ENCODE measurements around the gene PACRG. TPM values are rescaled to one million over a fixed set of nuclear protein-coding genes. Genes with fewer than 3 reads are reported as not detected.

Gene PACRG
- polyA plus RNA-seq, 1 of the 3 experiments (the other 2 are of a cell fraction) = 0.56 TPM

DNA sequence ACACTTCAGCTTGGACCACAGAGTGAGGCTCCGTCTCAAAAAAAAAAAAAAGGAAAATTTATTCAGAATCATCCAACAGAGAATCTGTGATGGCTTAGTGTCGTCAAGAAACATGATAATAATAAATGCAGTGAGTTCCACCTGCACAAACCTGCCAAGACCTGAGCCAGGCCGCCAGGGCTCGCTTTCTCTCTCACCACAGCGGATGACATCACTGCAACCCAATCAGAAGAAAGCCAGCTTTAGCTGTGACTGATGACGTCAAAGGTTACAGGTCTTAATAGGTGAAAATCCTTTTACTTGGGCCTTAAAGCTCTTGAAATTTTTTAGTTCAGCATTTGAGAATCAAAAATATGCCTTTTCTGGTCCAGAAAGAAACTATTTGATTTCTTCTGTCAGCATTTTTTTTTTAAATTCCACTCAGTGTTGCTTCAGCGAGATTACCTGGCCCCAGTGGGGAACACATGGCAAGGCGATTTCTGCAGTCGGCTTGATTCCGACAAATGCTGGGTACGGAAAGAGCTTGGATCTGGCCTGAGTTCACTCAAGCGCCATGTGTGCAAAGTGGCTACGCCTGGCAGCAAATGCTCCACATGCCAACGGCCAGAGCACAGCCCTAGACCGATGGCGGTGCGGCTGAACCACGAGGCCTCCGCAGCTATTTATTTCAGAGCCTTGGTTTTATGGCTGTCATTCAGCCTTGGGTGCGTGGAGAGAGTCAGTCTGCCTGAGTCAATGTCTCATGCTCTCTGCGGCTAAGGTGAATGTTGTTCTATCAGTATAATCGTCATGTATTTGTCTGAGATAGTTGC, 581.1 kb downstream of the PACRG start (continued):
- TF ChIP-seq, protein P1, sequence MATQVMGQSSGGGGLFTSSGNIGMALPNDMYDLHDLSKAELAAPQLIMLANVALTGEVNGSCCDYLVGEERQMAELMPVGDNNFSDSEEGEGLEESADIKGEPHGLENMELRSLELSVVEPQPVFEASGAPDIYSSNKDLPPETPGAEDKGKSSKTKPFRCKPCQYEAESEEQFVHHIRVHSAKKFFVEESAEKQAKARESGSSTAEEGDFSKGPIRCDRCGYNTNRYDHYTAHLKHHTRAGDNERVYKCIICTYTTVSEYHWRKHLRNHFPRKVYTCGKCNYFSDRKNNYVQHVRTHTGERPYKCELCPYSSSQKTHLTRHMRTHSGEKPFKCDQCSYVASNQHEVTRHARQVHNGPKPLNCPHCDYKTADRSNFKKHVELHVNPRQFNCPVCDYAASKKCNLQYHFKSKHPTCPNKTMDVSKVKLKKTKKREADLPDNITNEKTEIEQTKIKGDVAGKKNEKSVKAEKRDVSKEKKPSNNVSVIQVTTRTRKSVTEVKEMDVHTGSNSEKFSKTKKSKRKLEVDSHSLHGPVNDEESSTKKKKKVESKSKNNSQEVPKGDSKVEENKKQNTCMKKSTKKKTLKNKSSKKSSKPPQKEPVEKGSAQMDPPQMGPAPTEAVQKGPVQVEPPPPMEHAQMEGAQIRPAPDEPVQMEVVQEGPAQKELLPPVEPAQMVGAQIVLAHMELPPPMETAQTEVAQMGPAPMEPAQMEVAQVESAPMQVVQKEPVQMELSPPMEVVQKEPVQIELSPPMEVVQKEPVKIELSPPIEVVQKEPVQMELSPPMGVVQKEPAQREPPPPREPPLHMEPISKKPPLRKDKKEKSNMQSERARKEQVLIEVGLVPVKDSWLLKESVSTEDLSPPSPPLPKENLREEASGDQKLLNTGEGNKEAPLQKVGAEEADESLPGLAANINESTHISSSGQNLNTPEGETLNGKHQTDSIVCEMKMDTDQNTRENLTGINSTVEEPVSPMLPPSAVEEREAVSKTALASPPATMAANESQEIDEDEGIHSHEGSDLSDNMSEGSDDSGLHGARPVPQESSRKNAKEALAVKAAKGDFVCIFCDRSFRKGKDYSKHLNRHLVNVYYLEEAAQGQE (IDR thresholded peaks at IDR 0.05; ENCODE audit: low read depth, low read length) = no peak
- TF ChIP-seq SIN3A (IDR thresholded peaks at IDR 0.05; ENCODE audit: borderline replicate concordance, low read depth, low read length) (no peak), POLR2AphosphoS5 (IDR thresholded peaks at IDR 0.05; ENCODE audit: low read depth, low read length) (no peak), ELF1 (IDR thresholded peaks at IDR 0.05) (no peak), TEAD4 (IDR thresholded peaks at IDR 0.05; ENCODE audit: borderline replicate concordance, insufficient read depth) (no peak), FOSL2 (IDR thresholded peaks at IDR 0.05; ENCODE audit: borderline replicate concordance, low read depth) (no peak), MXI1 (IDR thresholded peaks at IDR 0.05; ENCODE audit: low read depth, low read length) (no peak), RAD21 (IDR thresholded peaks at IDR 0.05; ENCODE audit: low read length) (no peak)
- TF ChIP-seq, protein P2, sequence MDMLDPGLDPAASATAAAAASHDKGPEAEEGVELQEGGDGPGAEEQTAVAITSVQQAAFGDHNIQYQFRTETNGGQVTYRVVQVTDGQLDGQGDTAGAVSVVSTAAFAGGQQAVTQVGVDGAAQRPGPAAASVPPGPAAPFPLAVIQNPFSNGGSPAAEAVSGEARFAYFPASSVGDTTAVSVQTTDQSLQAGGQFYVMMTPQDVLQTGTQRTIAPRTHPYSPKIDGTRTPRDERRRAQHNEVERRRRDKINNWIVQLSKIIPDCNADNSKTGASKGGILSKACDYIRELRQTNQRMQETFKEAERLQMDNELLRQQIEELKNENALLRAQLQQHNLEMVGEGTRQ (IDR thresholded peaks at IDR 0.05; ENCODE audit: borderline replicate concordance, low read depth, low read length) = no peak

DNA sequence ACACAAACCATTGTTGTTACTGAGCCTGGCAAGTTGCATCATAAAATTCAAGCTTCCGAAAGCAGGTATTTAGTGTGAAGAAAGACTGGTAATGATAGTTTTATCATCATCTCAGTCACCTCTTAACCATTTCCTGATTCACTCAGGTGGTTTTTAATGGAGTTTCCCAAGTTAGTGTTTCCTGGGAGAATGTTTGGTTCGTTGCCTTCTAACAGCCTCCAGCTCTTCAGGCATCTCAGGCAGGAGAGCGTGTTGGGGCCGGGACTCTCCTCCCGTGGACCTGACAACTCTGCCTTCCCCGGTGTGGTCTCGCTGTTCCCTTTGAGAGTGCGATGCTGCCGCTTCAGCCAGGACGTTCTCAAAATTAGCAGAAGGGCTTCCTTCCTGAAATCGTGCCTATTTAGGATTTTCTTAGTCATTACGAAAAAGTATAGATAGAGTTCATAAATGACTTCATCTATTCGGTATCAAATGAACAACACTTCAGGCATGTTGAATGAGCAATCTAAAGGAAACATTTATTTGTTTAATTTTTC, 581.8 kb downstream of the PACRG start:
- no peaks in the 10 kb centered on the region for H3K9me3 ChIP-seq
- no peak overlapping the region for H3K27ac ChIP-seq (ENCODE audit: low read depth in 2 of 2, low read length in 1 of 2)
- H3K4me1 ChIP-seq (ENCODE audit: control insufficient read depth in 1 of 2, insufficient read depth in 2 of 2, low read depth in 1 of 2, low read length in 1 of 2) = no peaks in the 10 kb centered on the region
- H3K27me3 ChIP-seq (ENCODE audit: insufficient read depth) = no peaks in the 10 kb centered on the region
- DNase-seq = no peak
- no peaks in the 10 kb centered on the region for H3K79me2 ChIP-seq (ENCODE audit: insufficient read depth)
- TF ChIP-seq, protein P1 (IDR thresholded peaks at IDR 0.05; ENCODE audit: low read depth, low read length) = no peak
- TF ChIP-seq, protein P3, sequence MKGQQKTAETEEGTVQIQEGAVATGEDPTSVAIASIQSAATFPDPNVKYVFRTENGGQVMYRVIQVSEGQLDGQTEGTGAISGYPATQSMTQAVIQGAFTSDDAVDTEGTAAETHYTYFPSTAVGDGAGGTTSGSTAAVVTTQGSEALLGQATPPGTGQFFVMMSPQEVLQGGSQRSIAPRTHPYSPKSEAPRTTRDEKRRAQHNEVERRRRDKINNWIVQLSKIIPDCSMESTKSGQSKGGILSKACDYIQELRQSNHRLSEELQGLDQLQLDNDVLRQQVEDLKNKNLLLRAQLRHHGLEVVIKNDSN (IDR thresholded peaks at IDR 0.05; ENCODE audit: borderline replicate concordance, low read depth) = no peak
- TF ChIP-seq, protein P4, sequence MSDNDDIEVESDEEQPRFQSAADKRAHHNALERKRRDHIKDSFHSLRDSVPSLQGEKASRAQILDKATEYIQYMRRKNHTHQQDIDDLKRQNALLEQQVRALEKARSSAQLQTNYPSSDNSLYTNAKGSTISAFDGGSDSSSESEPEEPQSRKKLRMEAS (IDR thresholded peaks at IDR 0.05; ENCODE audit: low read depth) = no peak
- no peak for TF ChIP-seq MXI1 (IDR thresholded peaks at IDR 0.05; ENCODE audit: low read depth, low read length)
- TF ChIP-seq RAD21 (IDR thresholded peaks at IDR 0.05; ENCODE audit: low read length) = no peak
- no peak for TF ChIP-seq RXRA (IDR thresholded peaks at IDR 0.05; ENCODE audit: borderline replicate concordance, low read depth)
- TF ChIP-seq, protein P5, sequence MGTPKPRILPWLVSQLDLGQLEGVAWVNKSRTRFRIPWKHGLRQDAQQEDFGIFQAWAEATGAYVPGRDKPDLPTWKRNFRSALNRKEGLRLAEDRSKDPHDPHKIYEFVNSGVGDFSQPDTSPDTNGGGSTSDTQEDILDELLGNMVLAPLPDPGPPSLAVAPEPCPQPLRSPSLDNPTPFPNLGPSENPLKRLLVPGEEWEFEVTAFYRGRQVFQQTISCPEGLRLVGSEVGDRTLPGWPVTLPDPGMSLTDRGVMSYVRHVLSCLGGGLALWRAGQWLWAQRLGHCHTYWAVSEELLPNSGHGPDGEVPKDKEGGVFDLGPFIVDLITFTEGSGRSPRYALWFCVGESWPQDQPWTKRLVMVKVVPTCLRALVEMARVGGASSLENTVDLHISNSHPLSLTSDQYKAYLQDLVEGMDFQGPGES (IDR thresholded peaks at IDR 0.05; ENCODE audit: low read depth, low read length) = no peak
- no peak for TF ChIP-seq POLR2AphosphoS5 (IDR thresholded peaks at IDR 0.05; ENCODE audit: low read depth, low read length)
- TF ChIP-seq TCF12 (IDR thresholded peaks at IDR 0.05) = no peak
- no peak for TF ChIP-seq TEAD4 (IDR thresholded peaks at IDR 0.05; ENCODE audit: borderline replicate concordance, insufficient read depth)
- TF ChIP-seq FOXM1 (IDR thresholded peaks at IDR 0.05; ENCODE audit: low read depth) = no peak
- TF ChIP-seq MEF2A (IDR thresholded peaks at IDR 0.05; ENCODE audit: borderline replicate concordance, low read depth) = no peak
- no peak overlapping the region for H3K4me3 ChIP-seq (ENCODE audit: low read depth in 2 of 2, low read length in 1 of 2)
- no peaks in the 10 kb centered on the region for H4K20me1 ChIP-seq (ENCODE audit: insufficient read depth)
- no peaks in the 10 kb centered on the region for H3K36me3 ChIP-seq (replicated peaks in 1 of 2; ENCODE audit: control insufficient read depth in 1 of 2, insufficient read depth in 2 of 2, low read length in 1 of 2)
- no peak overlapping the region for H2AFZ ChIP-seq (ENCODE audit: low read depth)
- 64% methylated on average over 9 of the region's 13 CpGs for WGBS (ENCODE audit: low lambda C conversion rate)
- ChIA-PET POLR2A (no interaction called here), CTCF (no interaction called here)
- no peak overlapping the region for H3K4me2 ChIP-seq
- no peaks in the 10 kb centered on the region for H3F3A ChIP-seq (replicated peaks; ENCODE audit: insufficient read depth)
- no peaks in the 10 kb centered on the region for H3K9me2 ChIP-seq
- H3K9ac ChIP-seq = no peak overlapping the region
